ENCODE results near the gene HORMAD2.
"Not testable (repeated sequence)": the region's sequence is repeated elsewhere in the genome, so short reads cannot be mapped to it uniquely, and the experiment has no call there.

Gene HORMAD2

GRCh38 chr22:30059346-30060020 is 20.8 kb upstream of the HORMAD2 start:
- not testable (repeated sequence) for DNase-seq

- DNase-seq, result not testable (repeated sequence)
Measured at GRCh38 chr22:30061094-30061493, 19.2 kb upstream of the HORMAD2 start.

GRCh38 chr22:30062259-30062658 is 18.0 kb upstream of the HORMAD2 start:
- DNase-seq, result no peak

- no peak for DNase-seq
Measured at GRCh38 chr22:30062950-30063349, 17.3 kb upstream of the HORMAD2 start.

- no peak for DNase-seq
Measured at GRCh38 chr22:30064172-30064571, 16.1 kb upstream of the HORMAD2 start.

GRCh38 chr22:30073743-30074142 is 6.5 kb upstream of the HORMAD2 start:
- no peak for DNase-seq

GRCh38 chr22:30074147-30074546 is 6.1 kb upstream of the HORMAD2 start:
- no peak for DNase-seq

- DNase-seq, result no peak
Measured at GRCh38 chr22:30074994-30075393, 5.3 kb upstream of the HORMAD2 start.

DNA sequence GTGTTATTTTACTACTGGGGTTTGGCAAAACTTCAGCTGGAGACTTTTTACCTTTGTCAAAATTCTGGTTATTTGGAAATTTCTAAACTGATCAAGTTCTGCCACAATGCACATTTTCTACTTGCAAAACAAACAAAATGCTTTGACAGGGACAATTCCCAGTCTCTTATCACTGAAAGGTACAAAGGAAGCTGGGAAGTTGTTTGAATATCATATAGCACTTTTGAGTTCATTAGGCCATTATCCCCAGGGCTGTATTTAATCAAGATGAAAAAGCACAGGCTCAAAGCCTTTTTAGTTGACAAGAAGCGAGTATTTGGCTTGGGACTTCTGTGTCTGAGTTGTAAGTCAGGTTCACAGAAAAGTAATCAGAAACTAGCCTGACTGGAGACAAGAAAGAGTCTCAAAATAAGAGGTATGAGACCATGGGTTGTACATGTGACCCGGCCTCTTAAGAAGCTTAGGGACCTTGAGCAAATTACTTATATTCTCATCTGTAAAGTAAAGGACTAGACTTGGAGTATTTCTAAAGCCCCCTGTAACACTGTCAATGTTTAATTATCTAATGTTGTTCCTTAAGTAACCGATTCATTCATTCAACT is 2.9 kb upstream of the HORMAD2 start:
- no peak for DNase-seq

DNA sequence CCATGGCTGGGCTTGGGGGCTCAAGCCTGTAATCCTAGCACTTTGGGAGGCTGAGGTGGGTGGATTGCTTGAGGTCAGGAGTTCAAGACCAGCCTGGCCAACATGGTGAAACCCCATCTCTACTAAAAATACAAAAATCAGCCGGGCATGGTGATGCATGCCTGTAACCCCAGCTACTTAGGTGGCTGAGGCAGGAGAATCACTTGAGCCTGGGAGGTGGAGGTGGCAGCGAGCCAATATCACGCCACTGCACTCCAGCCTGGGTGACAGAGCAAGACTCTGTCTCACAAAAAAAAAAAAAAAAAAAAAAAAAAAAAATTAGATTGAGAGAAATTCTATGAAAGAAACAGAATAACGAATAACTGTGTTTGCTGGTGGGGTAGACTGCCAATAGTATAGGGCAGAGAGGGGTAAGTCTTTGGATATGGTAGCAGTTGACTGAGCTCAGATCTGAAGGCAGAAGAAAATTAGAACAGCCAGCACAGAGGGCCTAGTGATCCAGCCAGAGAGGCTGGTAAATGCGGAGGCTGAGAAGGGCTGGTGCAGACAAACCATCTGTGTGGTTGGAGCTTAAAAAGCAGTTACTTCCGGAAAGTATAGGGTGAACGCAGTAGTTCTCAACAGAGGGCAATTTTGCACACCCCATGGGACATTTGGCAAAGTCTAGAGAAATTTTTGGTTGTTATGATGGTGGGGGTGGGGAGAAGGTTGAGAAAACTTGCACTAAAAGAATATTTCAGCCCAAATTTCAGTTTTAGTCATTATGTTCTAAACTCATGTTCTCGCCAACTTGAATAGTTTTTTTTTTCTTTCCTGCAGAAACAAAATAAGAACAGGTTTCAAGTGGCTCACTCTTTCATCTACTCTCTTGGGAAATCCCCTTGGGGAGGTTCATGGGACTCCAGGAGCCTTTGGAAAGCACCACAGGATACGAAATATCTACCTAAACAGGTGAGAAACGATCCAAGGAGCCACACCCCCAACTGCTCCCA is 1.6 kb upstream of the HORMAD2 start:
- no peak for DNase-seq

- DNase-seq, result no peak
Measured at GRCh38 chr22:30080805-30081204, 541 bp downstream of the HORMAD2 start.

DNA sequence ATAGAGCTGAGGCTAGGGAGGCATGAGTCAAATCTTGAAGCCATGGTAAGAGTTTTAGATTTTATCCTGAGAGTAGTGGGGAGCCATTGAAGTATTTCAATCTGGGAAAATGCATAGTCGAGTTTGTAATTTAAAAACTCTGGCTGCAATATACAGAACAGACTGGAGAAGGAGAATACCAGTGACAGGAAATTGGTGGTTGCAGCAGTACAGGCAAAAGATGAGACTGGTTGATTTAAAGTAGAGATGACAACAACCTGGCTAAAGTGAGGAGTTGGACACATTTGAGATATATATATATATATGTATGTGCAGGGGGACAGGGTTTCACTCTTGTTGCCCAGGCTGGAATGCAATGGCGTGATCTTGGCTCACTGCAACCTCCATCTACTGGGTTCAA is 6.2 kb downstream of the HORMAD2 start:
- no peak for DNase-seq

DNA sequence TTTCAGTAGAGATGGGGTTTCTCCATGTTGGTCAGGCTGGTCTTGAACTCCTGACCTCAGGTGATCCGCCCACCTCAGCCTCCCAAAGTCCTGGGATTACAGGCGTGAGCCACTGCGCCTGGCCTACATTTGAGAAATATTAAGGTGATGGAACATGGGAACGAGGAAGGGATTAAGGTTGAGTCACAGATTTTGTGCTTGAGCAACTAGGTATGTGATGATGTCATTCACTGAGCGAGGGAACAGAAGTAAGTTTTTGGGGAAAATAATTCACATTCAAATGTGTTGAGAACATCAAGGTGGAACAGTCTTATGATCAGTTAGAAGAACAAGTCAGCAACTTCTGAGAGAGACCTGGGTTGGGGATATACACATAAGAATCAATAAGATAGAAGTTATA is 6.8 kb downstream of the HORMAD2 start:
- not testable (repeated sequence) for DNase-seq

DNA sequence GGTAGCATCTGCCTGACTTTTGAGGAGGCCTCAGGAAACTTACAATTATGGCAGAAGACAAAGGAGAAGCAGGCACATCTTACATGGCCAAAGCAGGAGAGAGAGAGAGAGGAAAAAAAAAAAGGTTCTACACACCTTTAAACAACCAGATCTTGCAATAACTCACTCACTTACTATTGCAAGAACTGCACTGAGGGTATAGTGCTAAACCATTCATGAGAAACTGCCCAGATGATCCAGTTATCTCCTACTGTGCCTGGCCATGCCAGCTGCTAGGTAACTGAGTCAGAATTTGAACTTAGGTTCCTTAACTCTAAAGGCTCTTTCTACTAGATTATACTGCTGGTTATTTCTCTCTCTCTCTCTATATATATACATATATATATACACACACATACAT is 7.3 kb downstream of the HORMAD2 start:
- no peak for DNase-seq

DNA sequence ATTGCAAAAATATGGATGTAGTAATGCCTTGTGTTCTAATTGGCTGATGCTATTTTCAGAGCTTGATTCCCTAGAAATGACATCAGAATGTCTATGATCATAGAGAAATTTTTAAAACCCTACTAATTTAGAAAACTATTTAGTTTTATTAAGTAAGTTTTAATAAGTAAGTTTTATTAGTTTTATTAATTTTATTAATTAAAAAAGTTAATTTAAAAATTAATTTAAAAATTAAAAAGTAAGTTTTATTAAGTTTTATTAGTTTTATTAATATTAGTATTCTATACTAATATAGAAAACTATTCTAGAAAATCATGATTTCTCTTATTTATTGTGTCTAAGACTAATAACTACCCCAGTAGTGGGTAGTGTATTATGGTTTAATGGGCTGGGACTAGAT is 8.2 kb downstream of the HORMAD2 start:
- no peak for DNase-seq

DNA sequence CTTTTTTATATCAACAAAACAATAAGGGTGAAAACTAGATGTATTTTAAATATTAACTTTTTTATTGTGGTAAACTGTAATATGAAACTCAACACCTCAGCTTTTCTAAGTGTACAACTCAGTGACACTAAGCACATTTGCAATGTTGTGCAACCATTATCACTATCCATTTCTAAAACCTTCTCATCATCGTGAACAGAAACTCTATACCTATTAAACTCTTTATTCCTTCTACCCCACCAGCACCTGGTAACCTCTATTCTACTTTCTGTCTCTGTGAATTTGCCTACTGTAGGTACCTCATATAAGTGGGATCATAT is 9.4 kb downstream of the HORMAD2 start:
- no peak for DNase-seq

DNA sequence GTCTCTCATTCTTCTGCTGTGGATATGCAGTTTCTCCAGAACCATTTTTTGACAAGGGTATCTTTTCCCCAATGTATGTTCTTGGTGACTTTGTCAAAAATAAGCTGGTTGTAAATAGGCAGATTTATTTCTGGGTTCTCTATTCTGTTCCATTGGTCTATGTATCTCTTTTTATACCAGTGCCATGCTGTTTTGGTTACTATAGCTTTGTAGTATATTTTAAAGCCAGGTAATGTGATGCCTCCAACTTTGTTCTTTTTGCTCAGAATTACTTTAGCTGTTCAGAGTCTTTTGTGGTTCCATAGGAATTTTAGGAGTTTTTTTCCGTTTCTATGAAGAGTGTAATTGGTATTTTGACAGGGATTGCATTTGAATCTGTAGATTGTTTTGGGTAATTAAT is 12.4 kb downstream of the HORMAD2 start:
- no peak for DNase-seq

GRCh38 chr22:30094804-30095203 is 14.5 kb downstream of the HORMAD2 start:
- no peak for DNase-seq

GRCh38 chr22:30097861-30098260 is 17.6 kb downstream of the HORMAD2 start:
- DNase-seq, result no peak

- not testable (repeated sequence) for DNase-seq
Measured at GRCh38 chr22:30100770-30101169, 20.5 kb downstream of the HORMAD2 start.

- DNase-seq, result no peak
Measured at GRCh38 chr22:30104501-30105156, 24.4 kb downstream of the HORMAD2 start.

DNA sequence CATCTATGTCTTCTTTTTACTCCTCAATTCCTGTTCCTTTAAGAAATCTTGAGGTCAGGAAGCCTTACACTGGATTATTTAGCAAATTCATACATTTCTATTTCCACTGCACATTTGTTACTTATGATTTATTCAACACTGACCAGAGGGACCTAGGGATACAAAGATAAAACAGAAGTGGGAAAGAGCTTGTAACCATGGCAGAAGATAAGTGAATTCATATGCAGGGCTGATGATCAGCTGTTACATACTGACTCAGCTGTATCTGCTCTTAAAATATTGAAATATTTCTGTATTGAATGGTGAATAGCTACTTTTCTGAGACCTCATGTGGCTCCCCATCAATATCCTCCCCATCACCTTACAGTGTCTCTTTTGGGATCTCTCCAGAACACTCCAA is 25.2 kb downstream of the HORMAD2 start:
- no peak for DNase-seq

- DNase-seq, result no peak
Measured at GRCh38 chr22:30113494-30113893, 33.2 kb downstream of the HORMAD2 start.

Measured in activated CD8-positive, alpha-beta memory T cell treated with anti-CD3 and anti-CD28 coated beads, Interleukin-2, amount 50 U/mL, for 48 hours (primary cell).